AG09309 (cell line): ENCODE results near the gene RNF6.

Experiments
- DNase-seq: peaks from one replicate; pipeline ENCODE4 v3.0.0-alpha.2; 2010; ENCODE audit warnings: low read depth
- H3K4me3 ChIP-seq: 2 replicates; pipeline ENCODE4 v1.5.1; 2011; ENCODE audit warnings: mild to moderate bottlenecking, low read depth, low read length, moderate library complexity; ENCODE audit not compliant: control insufficient read depth
- CTCF ChIP-seq: IDR thresholded peaks from 2 replicates; pipeline ENCODE4 v1.5.1; 2011; ENCODE audit warnings: mild to moderate bottlenecking, low read depth, low read length, inconsistent platforms; ENCODE audit not compliant: insufficient read depth, control insufficient read depth; ENCODE audit errors: missing control alignments

Gene RNF6

GRCh38 chr13:26247608-26248007 is 25.5 kb upstream of the RNF6 start:
- DNase-seq, result no peak
- H3K4me3 ChIP-seq, result no peak overlapping the region
- TF ChIP-seq CTCF, result no peak

- no peak for TF ChIP-seq CTCF
- H3K4me3 ChIP-seq, result no peak overlapping the region
- DNase-seq, result no peak
Observed at GRCh38 chr13:26247011-26247410, 24.9 kb upstream of the RNF6 start.

- no peak for DNase-seq
- no peak for TF ChIP-seq CTCF
- no peak overlapping the region for H3K4me3 ChIP-seq
Observed at GRCh38 chr13:26246154-26246553, 24.0 kb upstream of the RNF6 start.

- no peak overlapping the region for H3K4me3 ChIP-seq
- no peak for DNase-seq
- TF ChIP-seq CTCF, result no peak
Observed at GRCh38 chr13:26236296-26236695, 14.2 kb upstream of the RNF6 start.

GRCh38 chr13:26230703-26231102 is 8.6 kb upstream of the RNF6 start:
- H3K4me3 ChIP-seq, result no peak overlapping the region
- no peak for DNase-seq
- no peak for TF ChIP-seq CTCF

- H3K4me3 ChIP-seq, result no peak overlapping the region
- DNase-seq, result no peak
- no peak for TF ChIP-seq CTCF
Observed at GRCh38 chr13:26229080-26229615, 7.0 kb upstream of the RNF6 start.

GRCh38 chr13:26228096-26228495 is 6.0 kb upstream of the RNF6 start:
- no peak for DNase-seq
- no peak for TF ChIP-seq CTCF
- no peak overlapping the region for H3K4me3 ChIP-seq
